ENCODE results near the gene CAPG.

The CAPG gene

DNA sequence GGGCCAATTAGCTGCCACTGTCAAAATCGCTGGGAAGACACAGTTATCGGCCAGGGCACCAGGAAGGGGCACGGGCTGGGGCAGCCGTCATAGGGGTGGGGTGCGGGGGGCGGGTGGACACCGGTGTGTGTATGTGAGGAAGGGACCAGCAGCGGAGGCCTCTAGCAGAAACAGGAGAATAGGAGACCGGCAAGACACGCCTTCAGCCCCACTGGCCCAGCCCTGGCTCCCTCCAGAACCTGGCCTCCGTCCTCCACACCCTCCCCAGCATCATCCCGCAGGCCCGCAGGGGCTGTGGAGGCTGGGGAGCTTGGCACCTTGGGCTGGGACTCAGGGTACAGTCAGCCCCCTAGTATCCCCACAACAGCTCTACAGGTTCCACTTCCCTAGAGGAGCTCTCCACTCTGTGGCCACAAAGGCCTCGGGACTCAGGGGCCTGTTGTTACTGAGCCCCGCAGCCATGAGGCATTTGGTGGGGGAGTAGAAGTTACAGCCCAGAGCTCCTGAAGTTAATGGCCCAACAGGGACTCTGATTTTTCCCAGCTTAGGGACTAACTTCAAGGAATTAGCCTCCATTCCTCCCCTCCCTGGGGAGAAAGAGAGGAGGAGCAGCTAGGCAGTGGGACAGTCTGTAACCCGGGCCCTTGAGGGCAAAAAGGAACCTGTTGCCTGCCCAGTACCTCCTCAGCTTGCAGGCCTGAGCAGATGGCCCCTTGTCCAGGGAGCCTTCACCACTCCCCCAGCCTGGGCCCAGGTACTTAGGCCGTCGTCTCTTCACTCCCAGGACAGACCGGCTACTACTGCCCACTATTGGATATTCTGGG, 28.2 kb upstream of the CAPG start:
- DNase-seq = no peak

DNA sequence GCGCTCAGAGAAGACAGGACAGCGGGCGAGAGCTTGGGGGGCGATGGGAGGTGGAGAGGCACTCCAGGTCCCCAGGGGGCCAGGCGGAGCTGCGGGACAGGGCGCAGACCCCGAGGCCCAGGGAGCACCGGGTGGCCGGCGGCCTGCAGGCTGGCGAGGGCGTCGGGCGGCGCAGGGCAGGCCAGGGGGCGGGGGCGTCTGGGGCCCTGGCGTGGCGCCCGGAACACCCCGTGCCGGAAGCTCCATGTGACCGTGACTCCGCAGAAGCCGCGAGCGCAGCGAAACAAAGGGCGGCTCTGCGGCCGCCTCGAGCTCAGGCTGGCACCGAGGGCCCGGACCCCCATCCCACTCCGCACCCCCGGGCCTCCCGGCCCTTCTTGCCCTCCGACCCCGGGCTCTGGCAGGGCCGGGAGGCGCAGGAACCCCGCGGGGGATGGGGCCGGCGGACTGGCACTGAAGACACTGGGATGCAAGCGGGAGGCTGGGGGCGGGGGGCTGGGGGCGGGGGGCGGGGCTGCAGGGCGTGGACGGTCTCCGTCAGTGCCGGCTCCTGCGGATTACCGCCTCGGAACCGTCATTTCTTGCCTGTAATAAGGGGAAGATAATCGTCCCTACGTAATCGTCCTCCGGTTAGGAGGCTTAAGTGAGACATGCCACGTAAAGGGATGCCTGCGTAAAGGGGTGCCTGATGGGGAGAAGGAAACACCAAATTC, 27.5 kb upstream of the CAPG start:
- DNase-seq = no peak

DNA sequence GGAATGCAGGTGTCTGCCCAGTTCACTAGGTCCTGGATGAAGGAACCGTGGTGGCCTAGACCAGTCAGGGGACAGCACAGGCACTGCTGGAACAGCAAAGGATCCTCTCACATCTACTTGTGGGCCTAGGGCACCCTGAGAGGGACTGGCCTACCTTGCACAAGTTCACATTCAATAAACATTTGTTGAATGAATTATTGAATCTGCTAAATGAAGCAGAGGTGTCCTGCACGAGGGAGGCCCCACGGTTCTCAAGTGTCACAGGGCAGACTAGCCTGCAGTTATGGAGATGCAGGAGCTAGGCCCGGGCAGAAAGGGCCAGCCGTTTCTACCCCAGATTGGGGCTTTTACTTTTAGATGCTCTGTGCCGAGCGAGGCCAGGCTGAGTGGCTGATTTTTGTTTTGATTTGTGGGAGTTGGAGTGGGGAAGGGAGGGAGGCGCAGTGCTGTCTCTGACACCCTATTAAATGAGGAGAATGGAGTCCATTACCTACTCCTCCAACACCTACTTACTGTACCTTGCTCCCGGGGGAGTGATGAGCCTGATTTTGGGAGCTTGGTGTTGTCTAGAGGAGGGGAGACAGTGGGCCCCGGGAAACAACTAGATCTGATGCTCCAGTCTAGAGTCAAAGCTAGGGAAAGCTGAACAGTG, 26.8 kb upstream of the CAPG start:
- DNase-seq = no peak

DNA sequence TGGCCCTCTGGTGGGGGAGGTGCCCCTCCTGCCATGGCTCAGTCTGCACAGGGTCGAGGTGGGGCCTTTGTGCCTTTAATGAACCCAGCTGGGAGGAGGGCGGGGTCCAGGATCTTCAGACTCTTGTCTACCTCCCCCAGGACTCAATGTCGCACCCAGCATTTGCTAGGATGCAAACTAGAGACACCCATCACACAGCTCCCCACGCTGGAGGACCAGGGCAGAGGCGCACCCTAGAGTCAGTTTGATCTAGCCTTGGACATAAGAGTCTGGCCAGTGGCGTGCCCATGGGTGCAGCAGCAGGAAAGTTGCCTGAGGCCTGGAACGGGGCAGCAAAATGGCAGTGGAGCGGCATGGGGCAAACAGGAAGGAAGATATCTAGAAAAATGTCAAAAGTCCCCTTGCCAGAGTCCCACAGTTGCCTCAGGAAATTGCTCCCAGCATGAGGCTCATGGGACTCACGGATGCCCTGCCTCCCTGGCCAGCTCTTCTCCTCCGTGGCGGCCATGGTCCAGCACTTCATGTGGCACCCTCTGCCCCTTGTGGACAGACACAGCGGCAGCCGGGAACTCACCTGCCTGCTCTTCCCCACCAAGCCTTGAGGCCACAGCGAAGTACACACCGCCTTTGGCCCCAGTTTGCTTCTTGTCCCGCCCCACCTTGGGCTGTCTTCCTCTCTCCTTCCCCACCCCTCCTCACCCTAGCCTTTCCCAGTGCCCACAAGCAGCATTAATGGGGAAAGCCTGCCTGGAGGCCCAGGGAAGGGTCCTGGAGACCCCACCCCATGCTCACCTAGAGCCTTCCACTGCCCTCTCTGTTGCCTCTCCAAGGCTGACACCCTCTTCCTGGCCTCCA, 26.0 kb upstream of the CAPG start:
- DNase-seq = no peak

DNA sequence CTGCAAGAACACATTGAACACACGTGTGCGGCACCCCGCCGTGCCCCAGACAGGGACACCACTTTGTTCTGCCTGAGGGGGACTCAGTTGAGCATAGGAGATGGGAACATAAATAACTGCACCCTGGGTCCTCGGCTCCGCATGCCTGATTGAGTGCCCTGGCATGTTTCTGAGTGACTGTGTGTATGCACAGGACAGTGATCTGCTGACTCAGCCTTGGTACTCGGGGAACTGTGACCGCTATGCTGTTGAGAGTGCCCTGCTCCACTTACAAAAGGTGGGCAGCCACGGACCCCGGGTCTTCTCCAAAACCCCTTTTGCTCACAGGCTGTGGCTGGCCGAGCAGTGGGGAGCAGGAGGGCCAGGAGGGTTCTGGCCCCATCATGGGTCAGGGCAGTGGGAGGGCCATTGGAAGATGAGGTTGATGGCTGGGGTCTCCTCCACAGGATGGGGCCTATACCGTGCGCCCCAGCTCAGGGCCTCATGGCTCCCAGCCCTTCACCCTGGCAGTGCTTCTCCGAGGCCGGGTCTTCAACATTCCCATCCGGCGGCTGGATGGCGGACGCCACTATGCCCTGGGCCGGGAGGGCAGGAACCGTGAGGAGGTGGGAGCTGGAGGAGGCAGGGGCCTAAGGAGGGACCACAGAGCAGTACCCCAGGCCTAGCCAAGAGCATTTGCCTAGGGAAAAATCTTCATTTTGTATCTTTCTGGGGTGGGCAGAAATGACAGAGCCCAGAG, 25.2 kb upstream of the CAPG start:
- DNase-seq = no peak

DNA sequence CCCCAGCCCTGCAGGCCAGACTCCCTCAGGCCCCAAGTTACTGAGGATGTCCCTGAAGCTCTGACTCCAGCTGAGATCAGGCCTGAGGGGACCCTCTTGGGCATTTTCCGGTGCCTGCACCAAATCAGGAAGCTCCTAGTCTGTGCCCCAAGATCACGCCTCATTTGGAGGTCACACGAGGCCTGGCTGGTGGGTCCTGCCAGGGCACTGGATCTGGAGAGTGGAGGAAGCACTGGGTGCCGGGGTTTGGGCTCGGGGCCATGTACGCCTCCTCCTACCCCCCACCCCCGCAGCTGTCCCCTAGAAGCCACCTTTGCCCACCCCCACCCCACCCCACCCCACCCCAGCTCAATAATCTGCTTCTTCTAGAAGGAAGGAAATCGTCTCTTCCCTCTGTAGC, 24.5 kb upstream of the CAPG start:
- DNase-seq = no peak

DNA sequence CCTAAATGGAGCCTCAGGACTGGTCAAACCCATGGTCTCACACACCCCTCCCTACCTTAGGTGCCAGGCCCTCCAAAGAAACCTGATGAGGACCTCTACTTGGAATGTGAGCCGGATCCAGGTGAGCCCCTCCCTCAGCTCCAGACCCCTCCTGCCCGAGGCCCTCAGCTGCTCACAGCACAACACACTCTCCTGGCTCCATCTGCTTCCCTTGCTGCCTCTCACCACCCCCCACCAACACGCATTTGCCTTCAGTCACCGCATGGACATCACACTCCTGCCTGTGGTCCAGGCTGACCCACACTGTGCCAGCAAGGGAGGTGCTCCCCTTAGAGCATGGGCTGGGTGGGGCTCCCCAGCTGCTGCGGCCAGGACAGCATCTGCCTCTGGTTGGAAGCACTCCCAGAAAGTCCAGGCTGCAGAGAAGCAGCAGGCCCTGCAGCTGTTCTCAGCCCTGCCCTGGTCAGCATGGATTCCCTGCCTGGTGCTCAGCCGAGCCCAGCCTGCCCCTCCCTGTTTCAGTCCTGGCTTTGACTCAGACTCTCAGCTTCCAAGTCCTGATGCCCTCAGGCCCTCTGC, 23.4 kb upstream of the CAPG start:
- DNase-seq = no peak

DNA sequence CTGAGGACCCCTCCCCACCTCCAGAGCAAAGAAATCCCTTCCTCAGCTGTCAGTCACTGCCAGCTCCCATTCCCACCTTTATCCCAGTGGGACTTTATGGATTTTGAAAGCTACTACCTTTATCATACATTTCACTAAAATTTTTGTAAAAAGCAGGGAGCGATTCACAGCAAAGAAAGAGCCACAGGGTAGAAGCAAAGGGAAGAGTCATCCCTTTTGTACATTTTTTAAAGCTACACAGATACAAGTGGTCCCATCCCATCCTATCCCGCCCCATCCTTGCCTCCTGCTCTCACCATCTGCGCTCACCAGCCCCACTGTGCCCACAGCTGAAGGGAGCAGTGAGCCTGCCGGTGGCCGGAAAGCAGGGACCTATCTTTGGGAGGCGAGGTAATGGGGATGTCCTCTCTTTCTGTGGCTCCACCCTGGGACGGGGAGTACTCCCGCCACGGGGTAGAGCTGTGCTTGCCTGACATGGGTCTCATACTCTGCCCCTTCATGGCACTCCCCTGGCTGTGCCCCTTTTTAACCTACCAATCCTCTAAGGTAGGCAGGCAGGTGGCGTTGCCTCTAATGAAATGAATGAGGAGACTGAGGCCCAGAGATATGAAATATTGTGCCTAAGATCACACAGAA, 21.5 kb upstream of the CAPG start:
- no peak for DNase-seq

DNA sequence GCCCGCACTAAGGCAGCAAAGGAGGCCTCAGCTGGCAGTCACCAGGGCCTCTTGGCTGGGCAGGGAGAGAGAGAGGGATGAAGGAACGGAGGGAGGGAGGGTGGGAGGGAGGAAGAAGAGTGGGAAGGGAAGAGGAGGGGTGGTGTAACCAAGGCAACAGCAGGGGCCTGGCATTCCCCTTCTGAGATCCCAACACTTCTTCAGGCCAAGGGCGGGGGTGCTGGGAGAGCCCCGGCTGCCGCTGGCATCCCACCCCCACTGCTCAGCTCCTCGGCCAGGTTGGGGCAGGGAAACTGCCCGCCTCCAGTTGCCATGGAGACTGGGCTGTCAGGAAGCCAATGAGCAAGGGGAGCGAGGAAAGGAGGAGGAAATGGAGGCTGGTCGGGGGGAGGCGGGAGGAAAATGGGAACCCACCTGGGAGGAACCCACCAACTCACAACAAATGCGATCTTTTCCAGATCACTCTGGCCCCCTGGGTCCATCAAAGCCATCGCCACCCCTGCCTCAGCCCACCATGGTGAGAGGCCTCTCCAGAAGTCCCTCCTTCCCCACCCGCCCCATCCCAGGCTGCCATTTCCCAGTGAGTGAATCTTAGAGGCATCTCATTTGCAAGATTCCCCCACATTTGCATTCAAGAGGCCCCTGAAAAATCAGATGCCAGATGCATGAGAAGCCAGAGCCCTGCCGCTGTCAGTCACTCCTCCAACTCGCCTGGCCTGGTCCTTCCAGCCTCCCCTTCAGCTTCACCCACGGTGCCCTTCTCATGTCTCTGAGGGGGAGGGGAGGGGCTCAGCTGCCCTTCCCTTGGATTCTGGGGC, 20.8 kb upstream of the CAPG start:
- no peak for DNase-seq

DNA sequence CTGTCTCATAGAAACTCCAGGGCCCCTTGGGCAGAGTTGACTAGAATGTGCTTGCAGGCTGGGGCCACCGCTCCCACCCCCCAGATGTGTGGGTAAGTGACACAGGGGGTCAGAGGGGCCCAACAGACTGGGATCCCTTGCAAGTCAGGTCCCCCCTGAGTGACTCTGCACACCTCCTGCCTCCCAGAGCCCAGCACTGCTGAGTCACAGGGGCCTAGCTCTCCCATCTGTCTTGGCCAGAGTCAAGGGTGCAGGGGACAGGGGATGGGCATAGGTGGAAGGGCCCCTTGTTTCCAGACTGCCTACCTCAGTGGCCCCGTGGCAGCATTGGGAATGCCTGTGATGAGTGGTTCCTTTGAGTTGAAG, 19.7 kb upstream of the CAPG start:
- DNase-seq = no peak

DNA sequence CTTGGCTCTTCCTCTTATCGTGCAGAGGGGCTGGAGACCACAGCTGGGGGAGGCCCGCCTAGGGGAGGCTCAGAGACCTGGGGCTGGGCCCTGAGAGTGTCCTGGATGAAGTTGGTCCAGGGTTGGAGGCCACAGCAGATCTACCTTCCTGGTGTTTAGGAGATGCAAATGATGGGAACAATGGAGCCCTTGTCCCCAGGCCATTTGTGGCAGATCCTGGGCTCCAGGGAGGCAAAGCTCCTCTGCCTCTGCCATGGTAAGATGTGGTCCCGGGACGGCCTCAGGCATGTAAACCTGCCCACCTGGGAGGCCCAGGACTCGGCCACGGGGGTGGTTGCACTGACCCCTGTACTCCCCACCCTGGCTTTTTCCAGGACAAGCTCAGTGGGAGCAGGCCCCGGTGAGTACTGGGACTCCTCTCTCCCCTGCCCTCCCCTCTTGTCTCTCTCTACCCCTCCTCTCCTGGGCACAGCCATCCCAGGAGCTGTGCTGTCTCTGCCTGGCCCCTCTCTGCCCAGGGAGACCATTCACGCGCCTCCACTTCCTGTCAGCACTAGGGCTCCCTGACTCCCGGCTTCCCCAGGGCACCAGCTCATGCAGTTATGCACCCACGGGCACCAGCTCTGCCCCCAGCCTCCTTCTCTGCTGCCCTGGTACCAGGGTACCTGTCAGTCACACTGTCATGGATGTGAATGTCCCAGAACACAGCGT, 19.2 kb upstream of the CAPG start:
- DNase-seq = no peak

DNA sequence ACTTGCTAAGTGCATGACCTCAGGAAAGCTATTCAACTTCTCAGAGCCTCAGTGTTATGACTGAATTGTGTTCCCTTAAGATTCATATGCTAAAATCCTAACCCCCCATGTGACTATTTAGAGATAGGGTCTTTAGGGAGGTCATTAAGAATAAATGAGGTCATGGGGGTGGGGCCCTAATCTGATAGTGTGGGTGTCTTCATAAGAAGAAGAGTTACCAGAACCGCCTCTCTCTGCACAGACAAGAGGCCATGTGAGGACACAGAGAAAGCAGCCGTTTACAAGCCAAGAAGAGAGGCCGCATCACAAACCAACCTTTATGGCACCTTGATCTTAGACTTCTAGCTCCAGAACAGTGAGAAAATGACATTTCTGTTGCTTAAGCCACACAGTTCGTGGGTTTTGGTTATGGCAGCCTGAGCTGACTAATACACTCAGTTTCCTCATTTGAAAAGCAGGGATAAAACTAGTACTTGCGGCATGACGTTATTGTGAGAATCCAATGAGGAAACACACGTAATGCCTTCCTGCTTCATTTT, 18.2 kb upstream of the CAPG start:
- DNase-seq = no peak

DNA sequence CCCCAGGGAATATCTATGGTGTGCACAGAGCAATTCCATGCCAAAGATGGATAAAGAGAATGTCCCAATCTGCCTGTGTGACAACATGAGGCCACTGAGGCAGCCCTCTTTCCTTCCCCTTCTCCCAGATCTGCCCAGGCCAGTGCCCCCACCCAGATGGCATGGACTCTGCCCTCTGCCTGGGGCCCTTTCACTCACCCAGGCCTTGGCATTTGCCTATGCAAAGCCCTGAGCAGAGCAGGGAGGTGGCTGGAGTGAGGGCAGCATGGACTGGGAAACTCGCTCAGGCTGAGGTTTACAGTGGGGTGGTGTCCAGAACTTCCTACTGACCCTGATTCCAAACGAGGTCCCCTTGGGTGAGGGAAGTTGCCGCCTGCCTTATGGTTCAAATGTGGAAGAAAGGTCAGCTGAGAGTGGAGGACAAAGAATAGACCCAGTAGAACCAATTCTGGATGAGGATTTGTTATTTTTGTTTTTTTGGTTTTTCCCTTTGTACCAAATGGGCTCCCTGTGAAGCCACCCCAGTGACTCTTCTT, 17.2 kb upstream of the CAPG start:
- no peak for DNase-seq

DNA sequence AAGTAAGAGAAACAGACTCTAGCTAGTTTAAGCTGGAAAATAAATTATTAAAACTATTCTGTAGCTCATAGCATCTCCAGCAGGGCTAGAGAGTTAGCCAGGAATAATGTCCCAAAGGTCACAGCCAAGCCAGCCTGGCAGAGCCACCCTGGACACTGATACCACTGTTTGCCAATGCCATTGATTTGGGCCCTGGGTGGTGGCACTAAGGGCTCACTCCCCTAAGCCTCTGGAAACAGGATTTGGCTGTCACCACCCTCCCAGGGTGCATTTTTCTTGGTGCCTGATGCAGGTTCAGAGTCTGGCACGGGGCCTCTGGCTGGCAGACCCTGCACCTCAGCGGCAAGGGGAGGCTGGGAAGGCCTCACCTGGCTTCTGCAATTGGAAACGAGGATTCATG, 15.4 kb upstream of the CAPG start:
- DNase-seq = no peak

DNA sequence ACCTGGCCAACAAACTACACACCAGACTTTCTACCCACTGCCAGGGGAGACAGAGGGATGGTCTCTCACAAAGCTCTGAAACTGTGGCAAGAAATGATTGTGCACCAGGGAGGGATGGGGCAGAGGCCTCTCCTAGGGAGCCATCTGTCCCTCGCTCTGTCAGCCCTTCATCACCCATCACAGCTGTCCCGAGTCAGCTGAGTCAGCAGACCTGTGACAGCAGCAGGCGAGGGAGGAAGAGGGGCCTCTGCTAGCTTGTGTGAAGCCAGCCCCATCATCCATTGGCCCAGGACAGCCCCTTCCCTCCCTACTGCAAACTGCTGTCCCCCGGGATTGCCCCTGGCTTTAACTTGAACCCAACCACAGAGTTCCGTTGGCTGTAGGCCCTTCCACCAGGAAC, 13.4 kb upstream of the CAPG start:
- no peak for DNase-seq

DNA sequence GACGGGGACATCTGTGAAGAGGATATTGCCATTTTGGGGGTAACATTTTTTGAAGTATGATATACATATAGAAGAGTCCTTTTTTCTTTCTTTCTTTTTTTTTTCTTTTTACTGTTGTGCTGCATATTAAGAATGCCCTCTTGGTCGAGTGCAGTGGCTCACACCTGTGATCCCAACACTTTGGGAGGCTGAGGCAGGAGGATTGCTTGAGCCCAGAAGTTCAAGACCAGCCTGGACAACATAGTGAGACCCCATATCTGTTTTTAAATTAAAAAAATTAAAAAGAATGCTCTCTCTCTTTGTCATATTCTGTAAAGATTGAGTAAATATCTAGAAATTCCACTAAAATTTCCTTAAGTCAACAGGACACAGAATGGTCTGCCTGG, 11.9 kb upstream of the CAPG start:
- DNase-seq = no peak

DNA sequence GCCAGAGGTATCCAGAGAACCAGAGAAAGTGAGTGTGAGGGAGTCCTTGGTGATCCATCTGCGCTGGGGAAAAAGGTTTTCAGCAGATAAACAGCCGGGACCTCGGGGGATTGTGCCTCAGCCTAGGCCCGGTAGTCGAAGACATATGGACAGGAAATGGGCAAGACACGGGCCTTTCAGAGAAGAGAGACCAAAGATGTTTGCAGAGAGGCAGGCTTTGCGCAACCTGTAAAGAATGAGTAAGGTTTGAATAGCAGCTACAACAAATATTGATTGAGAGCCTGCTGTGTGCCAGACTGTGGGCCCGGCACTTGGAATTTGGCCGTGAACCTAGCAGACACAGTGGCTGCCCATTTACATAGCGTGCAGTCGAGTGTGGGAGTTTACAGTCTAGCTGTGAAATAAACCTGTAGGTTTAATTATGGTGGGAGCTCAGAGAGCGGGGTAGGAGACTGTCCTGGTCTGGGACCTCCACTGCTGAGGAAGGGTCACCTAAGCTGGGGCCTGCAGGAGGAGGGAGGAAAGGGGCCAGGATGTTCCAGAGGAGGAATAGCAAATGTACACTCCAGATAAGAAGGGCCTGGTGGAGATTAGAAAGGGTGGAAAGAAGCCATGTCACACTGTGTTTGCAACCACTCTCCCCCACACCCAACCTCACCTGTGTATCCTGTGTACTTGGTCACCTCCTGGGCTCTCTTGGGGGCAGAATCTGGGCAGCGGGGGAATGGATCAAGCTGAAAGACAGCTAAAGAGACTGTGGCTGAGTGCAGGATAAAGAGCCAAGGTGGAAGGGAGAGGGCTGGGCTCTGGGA, 11.3 kb upstream of the CAPG start:
- no peak for DNase-seq

DNA sequence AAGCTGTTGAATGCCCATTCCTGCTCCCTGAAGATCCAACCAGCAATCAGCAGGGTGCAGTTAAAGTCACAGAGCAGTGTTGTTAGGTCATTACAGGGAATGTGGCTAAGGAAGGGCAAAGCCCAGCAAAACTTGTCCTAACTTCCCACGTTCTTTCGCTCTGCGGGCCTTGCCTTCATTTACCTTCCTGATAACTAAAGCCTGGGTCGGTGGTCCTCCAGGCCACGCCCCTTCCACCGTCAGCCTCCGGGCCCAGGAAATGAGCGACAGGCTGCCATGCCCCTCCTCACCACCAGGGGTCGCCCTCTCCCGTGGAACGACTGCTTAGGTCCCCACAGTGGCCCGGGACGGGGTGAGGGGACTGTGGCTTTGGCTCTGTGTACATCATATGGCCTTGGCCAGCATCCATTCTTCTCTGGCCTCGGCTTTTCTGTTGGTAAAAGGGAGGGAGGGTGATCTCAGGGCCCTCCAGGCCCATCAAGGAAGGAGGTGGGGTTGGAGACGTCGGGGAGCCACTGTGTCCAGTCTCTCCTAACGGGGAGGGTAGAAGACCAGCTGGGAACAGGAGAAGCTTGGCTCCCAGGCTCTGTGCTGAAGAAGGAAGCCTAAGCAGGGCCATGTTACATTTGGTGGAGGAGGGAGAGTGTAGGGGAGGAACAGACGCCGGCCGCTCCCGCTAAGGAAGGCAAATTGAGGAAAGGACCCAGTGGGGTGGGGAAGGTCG, 10.5 kb upstream of the CAPG start:
- peak in 1 of 2 experiments; percentile 64 for DNase-seq
